GM19463 (cell line): ENCODE data around the gene SGMS1.

Experiments used
- ATAC-seq: cut with Tn5 transposase; IDR thresholded peaks from one replicate; pipeline ENCODE4 v1.9.1; 2021; ENCODE audit warnings: mild to moderate bottlenecking, moderate library complexity; ENCODE audit not compliant: unreplicated experiment

SGMS1 gene

DNA sequence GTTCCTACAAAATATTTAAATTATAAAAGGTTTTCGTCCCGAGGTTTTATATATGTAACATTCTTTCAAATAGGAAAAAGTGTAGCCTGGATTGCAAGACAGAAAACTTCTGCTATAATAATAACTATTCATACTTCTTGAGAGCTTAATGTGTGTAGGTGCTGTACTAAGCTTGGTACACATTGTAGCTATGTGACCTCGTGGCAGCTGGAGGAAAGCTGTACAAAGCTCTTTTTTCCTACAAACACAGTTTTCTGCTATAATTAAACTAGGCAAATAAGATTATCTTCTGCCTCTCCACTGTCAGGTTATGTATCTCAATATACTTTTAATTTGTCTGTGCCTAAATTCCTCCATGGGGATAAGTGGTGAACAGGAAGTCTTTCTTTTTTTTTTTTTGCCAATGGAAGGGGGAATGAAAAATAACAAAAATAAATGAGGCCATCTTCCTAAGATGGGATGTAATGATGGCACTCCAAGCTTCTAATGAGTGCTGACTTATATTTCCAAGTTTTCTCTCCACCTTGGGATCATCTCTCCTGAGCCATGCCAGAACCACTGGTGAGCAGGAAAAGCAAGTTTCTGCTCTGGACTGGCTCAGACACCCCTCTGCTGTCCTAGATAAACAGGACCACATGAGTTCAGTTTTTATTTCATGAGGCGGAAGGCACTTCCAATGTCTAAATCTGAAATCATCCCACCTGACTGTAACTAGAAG lies 9.9 kb downstream of the SGMS1 start:
- no peak for ATAC-seq

DNA sequence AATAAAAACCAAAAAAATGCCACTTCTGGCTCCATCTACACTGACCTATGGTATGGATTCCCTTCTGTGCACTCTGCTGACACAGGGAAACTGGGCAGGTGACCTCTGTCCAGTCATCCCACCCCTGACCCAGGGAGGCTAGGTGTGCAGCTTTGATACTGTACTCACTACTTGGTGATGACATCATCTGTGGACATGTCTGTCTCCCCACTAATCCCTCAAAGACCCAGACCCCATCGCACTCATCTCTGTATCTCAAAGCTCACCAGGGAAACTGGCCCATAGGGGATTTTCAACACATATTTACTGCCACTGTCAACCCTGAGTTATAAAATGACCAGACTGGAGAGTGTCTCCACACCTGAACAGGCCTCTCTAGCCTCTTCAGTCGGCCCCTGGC lies 10.6 kb downstream of the SGMS1 start:
- ATAC-seq: peak; percentile 80

DNA sequence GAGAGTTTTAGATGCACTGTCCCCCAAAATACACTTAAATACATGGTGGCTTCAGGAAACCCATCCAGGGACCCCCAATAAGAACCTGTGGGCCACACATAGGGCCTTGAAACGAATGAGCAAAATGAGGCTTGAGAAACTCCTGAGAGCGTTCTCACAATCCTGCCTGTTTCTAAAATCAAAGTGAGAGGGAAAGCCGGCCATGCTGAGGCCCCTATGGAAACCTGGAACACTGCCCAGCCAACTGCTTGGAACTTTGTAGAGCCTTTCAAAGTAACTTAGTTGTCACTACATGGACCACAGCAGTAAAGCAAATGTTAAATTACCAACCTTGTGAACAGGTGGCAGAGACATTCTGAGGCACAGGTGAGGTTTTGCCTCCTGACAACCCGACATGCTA lies 13.4 kb downstream of the SGMS1 start:
- ATAC-seq: no peak

DNA sequence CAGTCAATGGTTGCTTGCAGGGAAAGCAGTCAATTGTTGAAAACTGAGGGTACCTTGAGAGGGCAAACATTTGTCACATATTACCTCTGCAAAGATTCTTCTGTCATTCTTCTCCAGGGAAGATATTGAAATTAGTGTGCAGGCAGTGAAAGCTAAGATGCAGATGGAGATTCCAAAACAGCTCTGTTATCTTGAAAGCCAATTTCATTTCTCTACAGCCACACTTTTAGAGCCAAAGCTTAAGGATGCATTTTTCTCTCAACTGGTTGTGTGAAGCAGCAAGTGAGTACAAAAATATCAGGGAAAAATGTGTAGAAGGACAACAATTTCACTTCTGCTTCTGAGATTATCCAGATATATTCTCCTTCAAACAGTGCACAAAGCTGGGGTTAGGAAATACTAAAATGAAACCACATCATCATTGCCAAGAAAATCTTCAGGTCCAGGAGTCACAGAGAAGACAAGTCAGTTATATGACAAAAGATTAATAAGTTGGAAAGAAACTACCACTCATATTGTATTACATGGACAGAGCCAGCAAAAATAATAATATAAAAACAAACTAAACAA lies 16.3 kb downstream of the SGMS1 start:
- ATAC-seq: no peak

DNA sequence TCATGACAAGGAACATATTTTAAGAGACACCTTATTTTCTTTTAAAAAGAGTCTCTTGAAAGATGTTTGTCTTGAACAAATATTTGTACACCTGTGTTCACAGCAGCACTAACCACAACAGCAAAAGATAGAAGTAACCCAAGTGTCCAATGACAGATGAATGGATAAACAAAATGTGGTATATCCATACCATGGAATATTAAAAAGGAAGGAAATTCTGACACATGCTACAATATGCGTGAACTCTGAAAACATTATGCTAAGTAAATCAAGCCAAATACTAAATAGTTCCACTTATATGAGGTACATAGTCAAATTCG lies 17.8 kb downstream of the SGMS1 start:
- ATAC-seq: no peak

DNA sequence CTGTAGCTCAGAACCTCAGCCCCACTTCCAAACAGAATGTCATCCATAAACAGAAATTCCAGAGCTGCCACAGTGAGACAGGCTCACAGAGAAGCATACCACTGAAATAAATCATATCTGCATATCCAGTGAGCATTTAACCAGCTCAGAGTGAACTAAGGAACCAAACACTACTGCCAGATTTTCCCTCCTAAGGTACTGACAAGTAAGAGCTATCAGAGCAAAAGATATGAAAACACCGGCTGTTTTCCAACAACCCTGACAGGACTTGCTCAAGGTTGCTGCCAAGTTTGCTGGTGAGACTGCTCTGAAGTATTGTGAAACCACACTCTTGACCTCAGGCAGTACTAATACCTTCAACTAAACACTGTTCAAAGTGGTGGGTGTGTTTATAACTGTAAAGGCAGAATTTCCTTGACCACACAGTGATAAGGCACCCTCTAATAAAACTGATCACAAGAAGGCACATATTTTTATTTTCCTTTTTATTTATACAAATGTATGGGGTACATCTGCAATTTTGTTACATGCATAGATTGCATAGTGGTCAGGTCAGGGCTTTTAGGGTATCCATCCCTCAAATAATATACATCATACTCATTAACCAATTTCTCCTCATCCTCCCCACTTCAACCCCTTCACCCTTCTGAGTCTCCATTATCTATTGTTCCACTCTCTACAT lies 18.3 kb downstream of the SGMS1 start:
- ATAC-seq: peak; percentile 81

DNA sequence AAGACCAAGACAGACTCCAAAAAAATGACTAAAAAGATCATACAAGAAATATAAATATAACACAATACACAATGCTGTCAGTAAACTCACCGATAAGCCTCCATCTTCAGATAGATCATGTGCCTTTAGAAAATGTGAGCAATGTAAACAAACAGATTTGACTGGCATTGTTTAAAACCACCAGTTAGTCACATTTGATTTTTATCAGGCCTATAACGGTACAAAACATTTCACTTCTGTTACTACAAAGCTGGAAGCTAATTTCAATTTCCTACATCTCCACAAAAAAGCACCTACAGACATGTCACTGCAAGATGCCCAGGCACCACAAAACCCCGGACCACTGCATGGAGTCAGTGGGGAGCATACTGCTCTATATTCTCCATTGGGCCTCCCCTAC lies 18.9 kb downstream of the SGMS1 start:
- ATAC-seq: no peak

DNA sequence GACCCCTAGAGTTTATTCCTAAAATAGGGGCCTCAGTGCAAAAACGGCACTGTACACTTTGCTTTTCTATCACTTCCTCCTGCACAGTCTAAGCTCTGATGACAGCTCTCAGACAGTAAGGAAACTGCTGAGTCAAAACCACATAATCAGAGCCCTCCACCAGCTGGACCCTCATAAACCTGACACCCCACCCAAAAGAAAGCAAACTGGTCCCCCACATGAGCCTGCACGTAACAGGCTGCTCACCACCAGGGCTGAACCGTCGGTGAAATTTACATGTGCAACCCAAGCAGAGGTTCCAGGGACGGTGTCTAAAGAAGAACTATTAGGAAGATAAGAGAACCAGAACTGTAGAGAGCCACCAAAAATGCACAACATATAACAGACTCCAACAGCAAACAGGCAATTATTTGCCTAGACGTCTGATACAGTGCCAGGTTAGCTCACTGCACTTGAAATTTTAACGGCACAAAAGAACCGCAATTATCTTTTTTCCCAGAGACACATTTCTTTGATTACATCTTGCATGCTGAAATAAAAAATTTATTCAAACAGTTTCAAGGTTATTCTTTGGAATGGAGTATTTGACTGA lies 19.6 kb downstream of the SGMS1 start:
- no peak for ATAC-seq

DNA sequence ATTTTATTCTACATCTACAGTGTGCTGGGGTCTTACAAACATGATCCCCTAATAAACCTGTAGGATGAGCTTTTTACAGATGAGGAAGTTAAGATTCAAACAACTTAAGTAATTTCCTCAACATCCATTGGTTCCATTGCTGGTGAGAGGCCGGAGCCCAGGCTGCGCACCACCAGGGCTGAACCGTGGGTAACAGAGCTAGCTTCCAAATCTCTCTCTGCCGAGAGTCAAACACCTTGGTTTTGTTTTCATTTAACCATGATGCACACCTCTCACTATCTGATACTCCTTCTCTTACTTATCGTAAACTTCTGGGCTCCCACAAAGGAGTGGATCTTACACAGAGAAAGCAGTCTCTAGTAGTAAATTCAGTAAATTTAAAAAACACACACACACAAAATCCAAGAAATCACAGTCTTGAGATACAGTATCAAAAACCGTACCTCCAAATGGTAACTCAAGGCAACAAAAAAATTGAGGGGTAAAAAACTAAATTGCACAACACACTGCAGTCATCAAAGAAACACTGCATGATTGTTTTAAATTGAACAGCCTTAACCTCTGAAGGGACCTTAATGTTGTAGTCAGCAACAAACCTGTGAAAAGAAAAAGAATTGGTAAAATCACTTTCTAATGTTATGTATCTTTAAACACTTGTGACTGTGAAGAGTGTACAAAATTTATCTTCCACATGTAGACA lies 20.5 kb downstream of the SGMS1 start:
- no peak for ATAC-seq

DNA sequence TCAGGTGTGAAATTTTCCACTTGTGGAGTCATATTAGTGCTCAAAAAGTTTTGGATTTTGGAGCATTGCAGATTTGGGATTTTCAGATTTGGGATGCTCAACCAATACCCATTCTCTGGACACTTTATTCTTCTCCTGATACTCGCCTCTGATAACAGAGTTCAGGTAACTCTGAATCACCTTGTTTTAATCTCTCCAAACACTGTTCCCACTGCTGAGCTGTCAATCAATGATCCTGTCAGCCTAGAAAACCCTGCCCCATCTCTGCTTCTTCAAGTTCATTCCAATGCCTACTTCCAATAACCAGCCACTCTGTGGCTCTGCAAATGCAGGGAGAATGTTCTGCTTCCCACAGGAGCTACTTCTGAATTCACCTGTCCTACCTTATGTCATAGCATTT lies 21.8 kb downstream of the SGMS1 start:
- ATAC-seq: no peak

DNA sequence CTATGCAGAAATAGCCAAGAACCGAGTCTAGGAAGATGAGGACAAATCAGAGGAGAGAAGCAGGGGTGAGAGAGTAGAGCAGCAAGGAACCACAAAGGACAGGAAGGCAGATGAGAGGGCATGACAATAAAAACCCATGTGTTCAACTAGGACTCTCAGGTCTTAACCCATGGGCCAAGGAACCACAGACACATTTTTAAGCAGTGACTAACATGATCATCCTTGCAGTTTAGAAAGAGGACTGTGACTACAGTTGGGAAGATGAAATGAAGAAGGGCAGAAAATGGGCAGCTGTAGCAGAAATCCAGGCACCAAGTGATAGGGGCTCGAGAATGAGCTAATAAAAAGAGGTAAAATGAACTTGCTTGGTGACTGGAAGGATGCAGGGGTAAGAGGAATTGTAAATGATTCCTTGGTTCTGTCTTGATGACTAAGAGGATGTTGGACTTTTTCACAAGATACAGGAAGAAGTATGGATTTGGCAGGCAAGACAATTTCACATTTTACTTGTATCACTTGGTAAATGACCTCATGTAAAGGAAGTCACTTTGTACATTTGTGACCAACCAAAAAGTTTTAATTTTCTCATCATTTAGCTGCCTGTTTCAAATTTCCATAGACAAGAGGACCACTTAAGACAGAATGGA lies 22.8 kb downstream of the SGMS1 start:
- ATAC-seq: no peak

DNA sequence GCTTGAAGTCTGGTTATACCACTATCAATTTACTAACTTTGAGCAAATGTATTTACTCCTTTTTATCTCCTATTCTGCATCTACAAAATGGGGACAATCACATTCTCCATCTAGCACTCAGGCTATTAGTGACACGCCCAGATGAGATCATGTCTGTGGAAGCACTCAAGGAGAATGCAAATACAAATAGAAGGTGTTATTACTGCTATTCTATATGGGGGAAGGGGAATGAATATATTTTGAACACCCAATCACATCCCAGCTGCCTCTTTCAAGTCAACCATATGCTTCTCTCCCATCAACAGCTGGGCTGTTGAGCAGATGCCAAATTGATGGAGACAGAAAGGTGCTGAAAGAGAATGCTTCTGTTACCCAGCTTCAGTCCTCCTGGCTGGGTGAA lies 23.5 kb downstream of the SGMS1 start:
- ATAC-seq: no peak

DNA sequence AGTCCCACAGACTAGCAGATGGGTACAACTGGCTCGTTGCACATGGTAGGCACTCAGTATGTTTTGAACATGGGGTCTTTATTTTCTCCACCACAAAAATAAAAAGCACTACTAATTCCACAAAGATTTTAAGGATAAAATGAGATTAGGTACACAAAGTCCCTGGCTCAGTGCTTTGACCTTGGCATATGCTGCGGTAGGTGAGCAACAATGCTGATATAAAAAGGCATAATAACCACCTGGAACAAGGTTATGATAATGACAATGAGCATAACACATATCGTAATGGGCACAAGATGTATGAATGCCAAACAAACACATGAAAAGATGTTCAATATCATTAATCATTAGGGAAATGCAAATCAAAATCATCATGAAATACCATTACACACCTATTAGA lies 26.9 kb downstream of the SGMS1 start:
- ATAC-seq: no peak

DNA sequence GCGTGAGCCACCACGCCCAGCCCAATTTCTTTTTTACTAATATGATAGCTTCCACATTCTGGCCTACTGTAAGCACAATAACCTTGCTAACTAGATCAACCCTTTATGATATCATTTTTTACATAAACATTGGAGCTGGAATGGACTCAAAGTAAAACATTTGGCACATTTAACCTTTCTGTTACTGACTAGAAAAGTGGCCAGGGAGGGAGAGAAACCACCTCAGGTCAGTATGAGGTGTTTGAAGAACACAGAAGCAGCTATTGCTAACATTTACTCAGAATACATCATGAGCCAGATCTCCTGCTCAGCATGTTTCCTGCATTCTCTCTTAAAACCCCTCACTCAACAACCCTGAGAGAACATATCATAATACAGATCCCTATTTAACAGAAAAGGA lies 27.3 kb downstream of the SGMS1 start:
- ATAC-seq: no peak

DNA sequence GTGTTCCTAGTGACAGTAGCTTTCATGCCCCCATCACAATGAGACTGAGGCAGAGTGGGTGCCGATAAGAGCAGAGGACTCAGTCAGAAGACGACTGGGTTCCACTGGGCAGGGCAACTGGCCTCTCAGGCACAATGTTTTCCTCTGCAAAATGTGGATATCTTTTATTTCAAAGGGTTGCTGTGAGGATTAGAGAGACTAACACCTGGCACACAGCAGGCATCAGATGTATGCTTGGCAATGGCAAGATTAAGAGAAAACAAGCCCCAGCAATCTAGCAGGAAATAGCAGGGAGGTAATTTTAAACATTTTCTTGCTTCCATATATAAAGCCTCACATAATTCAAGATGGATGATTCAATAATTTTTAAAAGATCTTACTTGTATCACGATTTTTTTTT lies 28.0 kb downstream of the SGMS1 start:
- ATAC-seq: no peak

DNA sequence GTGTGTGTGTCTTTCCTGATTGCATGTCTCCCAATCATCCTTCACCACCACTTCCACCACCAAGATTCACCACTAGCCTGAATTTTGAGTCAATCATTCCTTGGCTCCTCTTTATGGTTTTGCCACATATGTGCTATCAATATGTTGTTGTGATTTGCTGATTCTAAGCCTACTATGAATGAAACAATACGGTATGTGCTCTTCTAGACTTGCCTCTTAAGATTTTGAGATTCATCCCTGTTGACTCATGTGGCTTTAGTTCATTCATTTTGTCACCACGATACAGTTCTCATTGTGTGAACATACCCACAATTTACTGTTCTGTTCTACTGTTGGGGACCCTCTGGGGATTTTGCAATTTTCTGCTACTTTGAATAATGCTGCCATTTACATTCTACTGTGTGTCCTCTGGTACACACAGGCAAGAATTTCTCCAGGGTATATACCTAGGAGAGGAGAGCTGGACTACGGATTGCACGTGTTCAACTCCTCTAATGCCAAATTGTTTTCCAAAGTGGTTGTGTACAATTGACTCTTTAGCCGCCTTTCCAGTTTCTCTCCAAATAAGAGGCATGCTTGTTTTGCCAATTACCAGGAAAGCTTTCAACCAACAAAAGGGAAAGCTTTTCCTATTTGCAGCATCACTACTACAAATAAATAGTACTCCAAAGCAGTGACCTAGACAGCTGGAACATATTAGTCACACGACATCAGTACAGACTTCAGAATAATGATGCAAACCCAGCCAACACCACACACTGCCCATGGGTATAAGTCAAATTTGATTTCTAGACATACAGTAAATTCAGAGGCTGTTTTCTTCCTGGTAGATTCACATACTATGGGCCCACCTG lies 30.0 kb downstream of the SGMS1 start:
- ATAC-seq: no peak

DNA sequence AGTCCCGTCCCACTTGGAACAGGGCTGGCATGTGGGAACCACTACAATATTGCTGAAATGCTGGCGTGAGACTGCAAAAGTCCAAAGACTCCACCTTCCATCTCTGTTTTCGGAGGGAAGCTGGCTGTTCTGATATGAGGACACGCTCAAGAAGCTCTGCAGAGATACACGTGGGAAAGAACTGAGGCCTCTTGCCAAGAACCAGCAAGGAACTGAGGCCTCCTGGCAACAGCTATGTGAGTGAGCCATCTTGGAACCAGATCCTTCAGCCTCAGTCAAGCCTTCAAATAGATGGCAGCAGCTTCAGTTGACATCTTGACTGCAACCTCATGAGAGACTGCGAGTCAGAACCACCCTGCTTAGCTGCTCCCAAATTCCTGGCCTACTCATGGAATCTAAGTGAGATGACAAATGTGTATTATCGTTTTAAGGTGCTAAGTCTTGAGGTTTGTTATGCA lies 30.8 kb downstream of the SGMS1 start:
- no peak for ATAC-seq

DNA sequence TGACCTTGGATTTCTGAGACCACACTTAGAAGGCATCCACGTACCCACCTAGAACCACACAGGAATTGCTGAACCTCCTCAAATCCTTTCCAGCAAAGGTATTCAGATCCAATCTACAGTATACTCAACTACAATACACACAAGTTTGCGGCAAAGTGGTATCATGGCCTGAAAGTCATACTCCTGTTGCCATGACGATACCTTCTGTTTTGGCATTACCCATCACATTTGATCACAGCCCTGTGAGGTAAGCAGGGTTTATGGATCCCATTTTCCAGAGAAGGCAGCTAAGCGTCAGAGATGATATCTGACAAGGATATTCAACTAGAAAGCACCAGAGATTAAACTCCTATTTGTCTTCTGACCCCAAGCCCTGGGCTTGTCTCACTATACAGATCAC lies 32.8 kb downstream of the SGMS1 start:
- no peak for ATAC-seq

DNA sequence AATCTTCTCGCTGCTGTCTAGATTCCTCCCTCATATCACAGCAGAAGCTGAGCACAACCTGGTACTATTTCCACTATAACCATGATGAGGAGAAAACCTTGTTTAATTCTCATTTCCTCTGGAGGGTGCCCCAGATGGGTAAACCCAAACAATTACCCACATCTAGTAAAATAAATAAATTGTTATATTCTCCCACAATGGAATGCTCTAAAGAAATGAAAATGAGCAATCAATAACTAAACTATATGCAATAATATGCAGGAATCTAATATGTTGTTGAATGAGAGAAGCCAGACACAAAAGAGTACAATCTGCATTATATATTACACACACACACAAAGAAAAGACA lies 37.0 kb downstream of the SGMS1 start:
- ATAC-seq: no peak
